ENCODE measurements around the gene STAT3. TPM values are rescaled to one million over a fixed set of nuclear protein-coding genes. Genes with fewer than 3 reads are reported as not detected.
"Not testable (repeated sequence)": the region's sequence is repeated elsewhere in the genome, so short reads cannot be mapped to it uniquely, and the experiment has no call there.

STAT3 gene
- total RNA-seq, 3 donors from 2014 or later (not counting 1 experiment from before 2014, with no cell fraction given), result 190 to 246 (median 206) TPM

DNA sequence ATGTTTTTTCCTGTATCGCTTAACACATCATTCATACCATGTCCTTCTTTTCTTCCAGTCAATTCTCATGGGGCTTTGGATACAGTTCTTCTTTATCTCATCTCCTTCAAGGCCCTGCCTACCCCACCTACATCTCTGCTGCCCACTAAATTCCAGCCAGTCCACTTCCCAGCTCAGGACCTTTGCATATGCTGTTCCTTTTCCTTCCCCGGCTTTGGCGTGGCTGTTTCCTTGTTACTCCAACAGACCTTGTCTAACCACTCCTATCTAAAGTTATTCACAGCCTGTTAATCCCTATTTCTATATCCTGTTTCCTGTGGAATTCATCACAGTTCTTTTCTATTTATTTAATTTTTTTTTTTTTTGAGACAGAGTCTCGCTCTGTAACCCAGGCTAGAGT is 6.6 kb upstream of the STAT3 start:
- TF ChIP-seq CTCF (IDR thresholded peaks at IDR 0.05), result no peak
- intact Hi-C loops (cut with micrococcal nuclease), result no loop called here
- no peaks in the 10 kb centered on the region for H3K27me3 Mint-ChIP-seq (ENCODE audit: low read depth in 2 of 2)
- H3K27me3 ChIP-seq (ENCODE audit: control insufficient read depth, insufficient read depth, low read length), result no peaks in the 10 kb centered on the region
- H3K4me1 Mint-ChIP-seq, result peaks cover 1 to 2% of the 10 kb centered on the region in 2 donors
- no peaks in the 10 kb centered on the region for H3K9me3 ChIP-seq (ENCODE audit: control insufficient read depth, insufficient read depth, low read length)
- H3K27ac Mint-ChIP-seq, result no peak overlapping the region
- DNase-seq, result no peak
- H3K36me3 ChIP-seq (ENCODE audit: control insufficient read depth, insufficient read depth, low read length), result no peaks in the 10 kb centered on the region
- no peak overlapping the region for H3K27ac ChIP-seq (ENCODE audit: low read length)
- no peak overlapping the region for H3K4me3 Mint-ChIP-seq
- H3K4me3 ChIP-seq (ENCODE audit: low read length), result no peak overlapping the region
- no peaks in the 10 kb centered on the region for H3K36me3 Mint-ChIP-seq
- peaks cover 3% of the 10 kb centered on the region for H3K4me1 ChIP-seq (ENCODE audit: control insufficient read depth, insufficient read depth, low read length)
- no peak for ATAC-seq
- H3K9me3 Mint-ChIP-seq, result no peaks in the 10 kb centered on the region
- 98% methylated on average over 4 of the region's 4 CpGs for WGBS (ENCODE audit: insufficient coverage)

- no peaks in the 10 kb centered on the region for H3K36me3 ChIP-seq (ENCODE audit: control insufficient read depth, insufficient read depth, low read length)
- no peak overlapping the region for H3K27ac Mint-ChIP-seq
Observed at GRCh38 chr17:42392692-42393415, 4.6 kb upstream of the STAT3 start.

GRCh38 chr17:42391439-42391838 is 3.2 kb upstream of the STAT3 start:
- 98% methylated on average over 8 of the region's 8 CpGs for WGBS (ENCODE audit: insufficient coverage)
- H3K27ac Mint-ChIP-seq; intact Hi-C loops (cut with micrococcal nuclease); H3K4me3 ChIP-seq (ENCODE audit: low read length); H3K27ac ChIP-seq (ENCODE audit: low read length); H3K9me3 ChIP-seq (ENCODE audit: control insufficient read depth, insufficient read depth, low read length); H3K36me3 ChIP-seq (ENCODE audit: control insufficient read depth, insufficient read depth, low read length); H3K9me3 Mint-ChIP-seq; H3K36me3 Mint-ChIP-seq; H3K27me3 Mint-ChIP-seq (ENCODE audit: low read depth in 2 of 2); DNase-seq; H3K27me3 ChIP-seq (ENCODE audit: control insufficient read depth, insufficient read depth, low read length); ATAC-seq; H3K4me1 ChIP-seq (ENCODE audit: control insufficient read depth, insufficient read depth, low read length); H3K4me3 Mint-ChIP-seq: not testable (repeated sequence)
- peaks cover 26 to 31% of the 10 kb centered on the region in 2 donors for H3K4me1 Mint-ChIP-seq

More at GRCh38 chr17:42392692-42393415, 4.6 kb upstream of the STAT3 start:
- no peak overlapping the region for H3K27ac ChIP-seq (ENCODE audit: low read length)
- DNase-seq (no peak), ATAC-seq (no peak)
- H3K4me1 ChIP-seq (ENCODE audit: control insufficient read depth, insufficient read depth, low read length), result no peaks in the 10 kb centered on the region
- intact Hi-C loops (cut with micrococcal nuclease), result no loop called here
- WGBS (ENCODE audit: insufficient coverage), result 56% methylated on average over 4 of the region's 4 CpGs
- Mint-ChIP-seq H3K9me3 (no peaks in the 10 kb centered on the region), H3K36me3 (no peaks in the 10 kb centered on the region), H3K4me1 (peaks cover 13 to 19% of the 10 kb centered on the region in 2 donors), H3K4me3 (no peak overlapping the region), H3K27me3 (ENCODE audit: low read depth in 2 of 2) (no peaks in the 10 kb centered on the region)
- H3K27me3 ChIP-seq (ENCODE audit: control insufficient read depth, insufficient read depth, low read length), result no peaks in the 10 kb centered on the region
- no peaks in the 10 kb centered on the region for H3K9me3 ChIP-seq (ENCODE audit: control insufficient read depth, insufficient read depth, low read length)
- no peak overlapping the region for H3K4me3 ChIP-seq (ENCODE audit: low read length)
- TF ChIP-seq CTCF (IDR thresholded peaks at IDR 0.05), result no peak

GRCh38 chr17:42389899-42390298 is 1.7 kb upstream of the STAT3 start:
- no peaks in the 10 kb centered on the region for H3K36me3 ChIP-seq (ENCODE audit: control insufficient read depth, insufficient read depth, low read length)
- no peak for TF ChIP-seq CTCF (IDR thresholded peaks at IDR 0.05)
- H3K4me3 ChIP-seq (ENCODE audit: low read length), result no peak overlapping the region
- DNase-seq, result no peak
- peak overlapping the region; percentile 93 for H3K4me3 Mint-ChIP-seq
- H3K9me3 Mint-ChIP-seq, result no peaks in the 10 kb centered on the region
- 98% methylated on average over 4 of the region's 5 CpGs for WGBS (ENCODE audit: insufficient coverage)
- H3K27me3 ChIP-seq (ENCODE audit: control insufficient read depth, insufficient read depth, low read length), result no peaks in the 10 kb centered on the region
- H3K9me3 ChIP-seq (ENCODE audit: control insufficient read depth, insufficient read depth, low read length), result no peaks in the 10 kb centered on the region
- peaks cover 9% of the 10 kb centered on the region for H3K4me1 ChIP-seq (ENCODE audit: control insufficient read depth, insufficient read depth, low read length)
- no peak for ATAC-seq
- no peaks in the 10 kb centered on the region for H3K36me3 Mint-ChIP-seq
- H3K27ac ChIP-seq (ENCODE audit: low read length), result no peak overlapping the region
- intact Hi-C loops (cut with micrococcal nuclease), result loop anchor here (2.0 to 5.0 kb wide), 4 partner anchors 48 to 219 kb away; partner anchors contain the start of genes ATP6V0A1, RETREG3 and TUBG1
- no peaks in the 10 kb centered on the region for H3K27me3 Mint-ChIP-seq (ENCODE audit: low read depth in 2 of 2)
- peak overlapping the region; percentile 99 to 100 for H3K27ac Mint-ChIP-seq
- H3K4me1 Mint-ChIP-seq, result peaks cover 36 to 38% of the 10 kb centered on the region in 2 donors
